H1 (cell line): ENCODE measurements around the gene CDYL2. TPM values are rescaled to one million over a fixed set of nuclear protein-coding genes. Genes with fewer than 3 reads are reported as not detected.

Source experiments
- BRCA1 ChIP-seq: IDR thresholded peaks from 2 replicates; pipeline ENCODE4 v1.6.1; 2012; ENCODE audit warnings: low read depth, low read length, improper control_type of control experiment
- EP300 ChIP-seq, 2 experiments: IDR thresholded peaks; 1 replicate in 1 of 2; 2 replicates in 1 of 2; pipeline ENCODE4 v1.6.1; 2011 to 2012; ENCODE audit warnings: low read depth in 2 of 2, low read length in 2 of 2, mild to moderate bottlenecking in 2 of 2, borderline replicate concordance in 1 of 2, inconsistent platforms in 1 of 2, moderate library complexity in 1 of 2
- HDAC6 ChIP-seq: IDR thresholded peaks from one replicate; pipeline ENCODE4 v1.7.1; 2012; ENCODE audit warnings: low read depth, mild to moderate bottlenecking, inconsistent platforms, low read length, moderate library complexity
- polyA plus RNA-seq, 7 experiments: library from polyadenylated mRNA; depleted of rRNA in 3 of 7; stranded (reverse) in 5 of 7; unstranded in 2 of 7; fragments of >200 nt in 5 of 7; fragments of 200-250 nt in 2 of 7; gene quantifications; 1 replicate in 5 of 7; 2 replicates in 1 of 7; 4 replicates in 1 of 7; pipeline versions ENCODE4 v1.2.1 to v1.2.3, GENCODE V29; 2011 to 2013; ENCODE audit warnings: missing spikeins in 2 of 7, mixed read lengths in 2 of 7
- total RNA-seq: library from RNA; stranded (reverse); fragmentation: NEBNext Ultra II Directional; extraction: Animal tissue kit (Norgen Biotek cat#: 25700); gene quantifications from 2 replicates; pipeline ENCODE4 v1.2.1, GENCODE V29; 2021

The CDYL2 gene
- total and polyA plus RNA-seq, 2 of the 8 experiments (the other 6 are each of a cell fraction or from before 2014, with no cell fraction given), result 0.33 to 5.3 TPM

- TF ChIP-seq EP300 (IDR thresholded peaks at IDR 0.05; ENCODE audit: borderline replicate concordance in 1 of 2, low read depth in 2 of 2, low read length in 2 of 2) (no peak), BRCA1 (no peak), HDAC6 (no peak)
- TF ChIP-seq, all 59 proteins: peak for 0
Observed at GRCh38 chr16:80719573-80719972, 84.8 kb downstream of the CDYL2 start (continued).
